CD14-positive monocyte (primary cell): ENCODE results near the gene UVRAG. TPM values are rescaled to one million over a fixed set of nuclear protein-coding genes. Genes with fewer than 3 reads are reported as not detected.

ENCODE experiments used
- DNase-seq, 3 donors: peaks; one replicate each; pipeline ENCODE4 v3.0.0-alpha.2; 2011 to 2022
- H2AFZ ChIP-seq: 2 replicates; pipeline ENCODE4 v1.6.0; 2012; ENCODE audit warnings: mild to moderate bottlenecking, low read depth, low read length, inconsistent platforms; ENCODE audit not compliant: insufficient read depth, poor library complexity, severe bottlenecking
- H3K27ac ChIP-seq, 2 donors: 1 replicate in 1 of 2; 2 replicates in 1 of 2; pipeline ENCODE4 v1.5.1; 2012 to 2013; ENCODE audit warnings: low read length in 2 of 2, control low read depth in 1 of 2, inconsistent platforms in 1 of 2, low read depth in 1 of 2, mild to moderate bottlenecking in 1 of 2
- H3K27me3 ChIP-seq, 2 donors: one replicate each; pipeline versions ENCODE4 v1.6.0 to v1.6.1; 2011 to 2013; ENCODE audit warnings: low read length in 2 of 2; ENCODE audit not compliant: control insufficient read depth in 2 of 2, insufficient read depth in 2 of 2
- H3K36me3 ChIP-seq, 2 donors: replicated peaks in 1 of 2; 1 replicate in 1 of 2; 2 replicates in 1 of 2; pipeline versions ENCODE4 v1.5.1 to v1.6.1; 2012 to 2013; ENCODE audit warnings: low read length in 2 of 2, control low read depth in 1 of 2, inconsistent platforms in 1 of 2, mild to moderate bottlenecking in 1 of 2; ENCODE audit not compliant: insufficient read depth in 2 of 2, control insufficient read depth in 1 of 2
- H3K4me1 ChIP-seq, 2 donors: 1 replicate in 1 of 2; 2 replicates in 1 of 2; pipeline versions ENCODE4 v1.5.1 to v1.6.1; 2012 to 2013; ENCODE audit warnings: low read length in 2 of 2, control low read depth in 1 of 2, inconsistent platforms in 1 of 2, mild to moderate bottlenecking in 1 of 2, moderate library complexity in 1 of 2; ENCODE audit not compliant: insufficient read depth in 2 of 2, control insufficient read depth in 1 of 2
- H3K4me2 ChIP-seq: replicated peaks from 2 replicates; pipeline ENCODE3; 2012; ENCODE audit warnings: low read length, moderate library complexity, mild to moderate bottlenecking; ENCODE audit not compliant: poor library complexity, severe bottlenecking; ENCODE audit errors: extremely low read depth
- H3K4me3 ChIP-seq, 3 experiments: fragments of 200-600 bp in 1 of 3; sonication (generic) in 1 of 3; replicated peaks in 1 of 3; 1 replicate in 2 of 3; 2 replicates in 1 of 3; pipeline ENCODE4 v1.5.1; 2011 to 2013; ENCODE audit warnings: low read length in 3 of 3, mild to moderate bottlenecking in 3 of 3, control low read depth in 2 of 3, low read depth in 2 of 3, inconsistent platforms in 1 of 3, moderate library complexity in 1 of 3
- H3K79me2 ChIP-seq: 2 replicates; pipeline ENCODE4 v1.6.0; 2012; ENCODE audit warnings: mild to moderate bottlenecking, control low read depth, inconsistent platforms, low read length, moderate library complexity; ENCODE audit not compliant: insufficient read depth
- H3K9ac ChIP-seq: 2 replicates; pipeline ENCODE4 v1.6.0; 2017; ENCODE audit warnings: low read length, mild to moderate bottlenecking; ENCODE audit not compliant: insufficient read depth, poor library complexity, severe bottlenecking
- H3K9me3 ChIP-seq, 2 donors: replicated peaks in 1 of 2; 1 replicate in 1 of 2; 2 replicates in 1 of 2; pipeline versions ENCODE4 v1.5.1 to v1.6.1; 2012 to 2013; ENCODE audit warnings: low read length in 2 of 2, control low read depth in 1 of 2; ENCODE audit not compliant: control insufficient read depth in 1 of 2, insufficient read depth in 1 of 2
- H4K20me1 ChIP-seq: 2 replicates; pipeline ENCODE4 v1.6.0; 2012; ENCODE audit warnings: mild to moderate bottlenecking, low read length, control low read depth, moderate library complexity; ENCODE audit not compliant: insufficient read depth
- H3K27ac Mint-ChIP-seq, 7 donors: one replicate each; pipeline ENCODE4 v1.8.0; 2020; ENCODE audit warnings: mild to moderate bottlenecking in 7 of 7, mixed read lengths in 7 of 7, moderate library complexity in 6 of 7, inconsistent platforms in 2 of 7
- H3K27me3 Mint-ChIP-seq, 3 donors: one replicate each; pipeline ENCODE4 v1.8.0; 2021 to 2022; ENCODE audit warnings: low read depth in 3 of 3, mild to moderate bottlenecking in 3 of 3, mixed read lengths in 3 of 3, moderate library complexity in 3 of 3, inconsistent platforms in 1 of 3
- H3K36me3 Mint-ChIP-seq, 2 donors: one replicate each; pipeline ENCODE4 v1.8.0; 2020; ENCODE audit warnings: mixed read lengths in 2 of 2, inconsistent platforms in 1 of 2, mild to moderate bottlenecking in 1 of 2
- H3K4me1 Mint-ChIP-seq: one replicate; pipeline ENCODE4 v1.8.0; 2020; ENCODE audit warnings: mild to moderate bottlenecking, mixed read lengths
- H3K4me3 Mint-ChIP-seq, 2 donors: one replicate each; pipeline ENCODE4 v1.8.0; 2020; ENCODE audit warnings: mild to moderate bottlenecking in 2 of 2, mixed read lengths in 2 of 2, moderate library complexity in 1 of 2
- H3K9me3 Mint-ChIP-seq, 7 donors: one replicate each; pipeline ENCODE4 v1.8.0; 2020 to 2022; ENCODE audit warnings: mixed read lengths in 7 of 7, mild to moderate bottlenecking in 6 of 7, moderate library complexity in 6 of 7, inconsistent platforms in 2 of 7
- whole genome bisulfite sequencing: methylation state at CpG from one replicate; pipeline ENCODE4 v1.1.5; 2013; ENCODE audit warnings: missing lambda C conversion rate; ENCODE audit not compliant: insufficient coverage; 5-methylcytosine and 5-hydroxymethylcytosine counted together
- intact Hi-C, 2 donors: fragments of 100-400 bp; cut with micrococcal nuclease; formaldehyde crosslinking; loops; one replicate each; pipeline versions ENCODE4 v1.15.0 to v1.15.1; 2023
- polyA plus RNA-seq, 3 donors: library from polyadenylated mRNA; depleted of rRNA in 1 of 3; unstranded in 2 of 3; stranded (reverse) in 1 of 3; fragments of 300-500 nt in 2 of 3; fragments of >200 nt in 1 of 3; fragmentation: Illumina TruSeq in 2 of 3; gene quantifications; 1 replicate in 2 of 3; 2 replicates in 1 of 3; pipeline ENCODE4 v1.2.3, GENCODE V29; 2012 to 2021
- TF ChIP-seq, protein P1 (sequence below): fragments of 200-600 bp; IDR thresholded peaks from one replicate; pipeline ENCODE4 v1.8.0; 2022; ENCODE audit warnings: antibody characterized with exemption, mild to moderate bottlenecking

Gene UVRAG
- polyA plus RNA-seq, 3 donors = 13.7 to 20.5 (median 20.0) TPM

GRCh38 chr11:75950141-75950540, 135.1 kb downstream of the UVRAG start:
- no peaks in the 10 kb centered on the region for H3K9me3 ChIP-seq

GRCh38 chr11:75954039-75954438, 139.0 kb downstream of the UVRAG start:
- WGBS = no CpG with 5 or more reads among the region's 2 CpGs
- Histone ChIP-seq H3K79me2 (peaks cover 83% of the 10 kb centered on the region), H3K4me3 (no peak overlapping the region), H3K36me3 (peaks cover 0 to 14% of the 10 kb centered on the region in 2 donors), H4K20me1 (peaks cover 90% of the 10 kb centered on the region), H3K4me2 (no peak overlapping the region), H3K27ac (no peak overlapping the region), H2AFZ (no peak overlapping the region), H3K9ac (no peak overlapping the region), H3K9me3 (no peaks in the 10 kb centered on the region), H3K4me1 (no peaks in the 10 kb centered on the region), H3K27me3 (no peaks in the 10 kb centered on the region)
- intact Hi-C loops = no loop called here
- DNase-seq = no peak
- peaks cover 1% of the 10 kb centered on the region for H3K4me1 Mint-ChIP-seq
- TF ChIP-seq, protein P1, sequence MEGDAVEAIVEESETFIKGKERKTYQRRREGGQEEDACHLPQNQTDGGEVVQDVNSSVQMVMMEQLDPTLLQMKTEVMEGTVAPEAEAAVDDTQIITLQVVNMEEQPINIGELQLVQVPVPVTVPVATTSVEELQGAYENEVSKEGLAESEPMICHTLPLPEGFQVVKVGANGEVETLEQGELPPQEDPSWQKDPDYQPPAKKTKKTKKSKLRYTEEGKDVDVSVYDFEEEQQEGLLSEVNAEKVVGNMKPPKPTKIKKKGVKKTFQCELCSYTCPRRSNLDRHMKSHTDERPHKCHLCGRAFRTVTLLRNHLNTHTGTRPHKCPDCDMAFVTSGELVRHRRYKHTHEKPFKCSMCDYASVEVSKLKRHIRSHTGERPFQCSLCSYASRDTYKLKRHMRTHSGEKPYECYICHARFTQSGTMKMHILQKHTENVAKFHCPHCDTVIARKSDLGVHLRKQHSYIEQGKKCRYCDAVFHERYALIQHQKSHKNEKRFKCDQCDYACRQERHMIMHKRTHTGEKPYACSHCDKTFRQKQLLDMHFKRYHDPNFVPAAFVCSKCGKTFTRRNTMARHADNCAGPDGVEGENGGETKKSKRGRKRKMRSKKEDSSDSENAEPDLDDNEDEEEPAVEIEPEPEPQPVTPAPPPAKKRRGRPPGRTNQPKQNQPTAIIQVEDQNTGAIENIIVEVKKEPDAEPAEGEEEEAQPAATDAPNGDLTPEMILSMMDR = no peak
- no peak overlapping the region for H3K4me3 Mint-ChIP-seq
- H3K36me3 Mint-ChIP-seq = peaks cover 12 to 20% of the 10 kb centered on the region in 2 donors
- no peaks in the 10 kb centered on the region for H3K27me3 Mint-ChIP-seq
- no peaks in the 10 kb centered on the region for H3K9me3 Mint-ChIP-seq
- no peak overlapping the region for H3K27ac Mint-ChIP-seq

More at GRCh38 chr11:75950141-75950540, 135.1 kb downstream of the UVRAG start:
- Histone ChIP-seq H3K36me3 (peaks cover 0 to 9% of the 10 kb centered on the region in 2 donors), H3K4me1 (no peaks in the 10 kb centered on the region), H3K4me2 (no peak overlapping the region), H2AFZ (no peak overlapping the region), H4K20me1 (peaks cover 94% of the 10 kb centered on the region), H3K4me3 (no peak overlapping the region), H3K79me2 (peaks cover 87% of the 10 kb centered on the region), H3K27me3 (no peaks in the 10 kb centered on the region), H3K9ac (no peak overlapping the region), H3K27ac (no peak overlapping the region)
- 100% methylated on average over 3 of the region's 6 CpGs for WGBS
- DNase-seq = no peak
- H3K9me3 Mint-ChIP-seq = no peaks in the 10 kb centered on the region
- peaks cover 19% of the 10 kb centered on the region for H3K4me1 Mint-ChIP-seq
- H3K27me3 Mint-ChIP-seq = no peaks in the 10 kb centered on the region
- H3K4me3 Mint-ChIP-seq = no peak overlapping the region
- TF ChIP-seq, protein P1 = no peak
- intact Hi-C loops = no loop called here
- no peak overlapping the region for H3K27ac Mint-ChIP-seq
- H3K36me3 Mint-ChIP-seq = peaks cover 7 to 14% of the 10 kb centered on the region in 2 donors
